HepG2 (cell line): ENCODE results near the gene CSNK1D. TPM values are rescaled to one million over a fixed set of nuclear protein-coding genes. Genes with fewer than 3 reads are reported as not detected.

Experiments
- ATAC-seq: fragments of 200-7000 bp; cut with Tn5 transposase; 3 replicates; pipeline ENCODE4 v1.9.1; 2020; ENCODE audit warnings: mild to moderate bottlenecking, moderate library complexity
- BruUV-seq: library from RNA; stranded (reverse); fragments of 400-500 nt; replicated peaks from 2 replicates; lab custom pipeline; 2021; lab: Mats Ljungman, UMichigan
- CTCF ChIA-PET: fragments of 300-600 bp; formaldehyde crosslinking; extraction: SDS; loops from one replicate; lab custom pipeline; 2021; ENCODE audit warnings: low total read pairs, inconsistent platforms, low intra/inter-chr PET ratio; lab: Yijun Ruan, JAX
- POLR2A ChIA-PET: fragments of 350-600 bp; sonication (Branson Sonifier 250); formaldehyde crosslinking; loops from one replicate; lab custom pipeline; 2020; ENCODE audit warnings: antibody characterized with exemption, inconsistent platforms; lab: Yijun Ruan, JAX
- DNase-seq: peaks from one replicate; pipeline ENCODE4 v3.0.0-alpha.2; 2015; ENCODE audit warnings: low spot score
- FAIRE-seq: peaks from 3 replicates; lab custom pipeline; 2011; peaks lifted over from hg19 to GRCh38; lab: Jason Lieb, UNC
- H2AFZ ChIP-seq: one replicate; pipeline ENCODE4 v1.6.1; 2011; ENCODE audit warnings: low read length, inconsistent platforms
- H3K27ac ChIP-seq: fragments of 300-600 bp; 3 replicates; pipeline ENCODE4 v1.8.0; 2011; ENCODE audit warnings: mixed run types, mild to moderate bottlenecking, mixed read lengths, low read length, inconsistent platforms; ENCODE audit not compliant: insufficient read depth; ENCODE audit errors: extremely low read length
- H3K27me3 ChIP-seq, 2 experiments: fragments of 200-600 bp in 1 of 2; 2 replicates in 1 of 2; 3 replicates in 1 of 2; pipeline versions ENCODE4 v1.6.0 to v1.8.0; 2011; ENCODE audit warnings: low read length in 2 of 2, mild to moderate bottlenecking in 2 of 2, moderate library complexity in 2 of 2, inconsistent platforms in 1 of 2; ENCODE audit not compliant: insufficient read depth in 2 of 2, control insufficient read depth in 1 of 2
- H3K36me3 ChIP-seq, 2 experiments: fragments of 200-600 bp in 1 of 2; replicated peaks in 1 of 2; 2 replicates in 1 of 2; 3 replicates in 1 of 2; pipeline versions ENCODE4 v1.5.1 to v1.8.0; 2011; ENCODE audit warnings: low read length in 2 of 2, inconsistent platforms in 1 of 2; ENCODE audit not compliant: insufficient read depth in 2 of 2, control insufficient read depth in 1 of 2
- H3K4me1 ChIP-seq: 2 replicates; pipeline ENCODE4 v1.5.1; 2012; ENCODE audit warnings: low read length, inconsistent platforms; ENCODE audit not compliant: insufficient read depth
- H3K4me2 ChIP-seq: 2 replicates; pipeline ENCODE4 v1.6.0; 2011; ENCODE audit warnings: low read depth, low read length, inconsistent platforms
- H3K4me3 ChIP-seq, 3 experiments: fragments of 200-600 bp in 1 of 3; sonication (generic), shearing (Covaris generic) in 1 of 3; replicated peaks in 1 of 3; 2 replicates each; pipeline ENCODE4 v1.5.1; 2011 to 2016; ENCODE audit warnings: low read length in 3 of 3, inconsistent platforms in 2 of 3, low read depth in 2 of 3, mild to moderate bottlenecking in 2 of 3, control low read depth in 1 of 3, mixed read lengths in 1 of 3; ENCODE audit not compliant: insufficient read depth in 1 of 3
- H3K79me2 ChIP-seq: one replicate; pipeline ENCODE4 v1.6.1; 2011; ENCODE audit warnings: low read length, inconsistent platforms; ENCODE audit not compliant: insufficient read depth
- H3K9ac ChIP-seq: 2 replicates; pipeline ENCODE4 v1.6.0; 2011; ENCODE audit warnings: mild to moderate bottlenecking, low read depth, low read length, inconsistent platforms; ENCODE audit not compliant: insufficient read depth
- H3K9me3 ChIP-seq: 2 replicates; pipeline ENCODE4 v1.5.1; 2012; ENCODE audit warnings: mild to moderate bottlenecking, low read length
- H4K20me1 ChIP-seq: 2 replicates; pipeline ENCODE4 v1.6.0; 2011; ENCODE audit warnings: inconsistent platforms, mild to moderate bottlenecking, low read length, moderate library complexity; ENCODE audit not compliant: insufficient read depth
- ARHGAP35 ChIP-seq: sonication (generic); formaldehyde crosslinking; IDR thresholded peaks from 2 replicates; pipeline ENCODE4 v1.9.0; 2022; ENCODE audit warnings: mild to moderate bottlenecking, inconsistent platforms, moderate library complexity, missing genetic modification reagents, borderline replicate concordance
- GABPA ChIP-seq, 2 experiments: IDR thresholded peaks; 2 replicates each; pipeline ENCODE4 v1.6.1; 2011 to 2016; ENCODE audit warnings: low read depth in 2 of 2, low read length in 1 of 2, missing biosample characterization in 1 of 2, missing genetic modification characterization in 1 of 2
- HNRNPL ChIP-seq: fragments of 200-400 bp; formaldehyde crosslinking; IDR thresholded peaks from 2 replicates; pipeline ENCODE4 v1.6.1; 2017; ENCODE audit warnings: mild to moderate bottlenecking, low read depth, low read length
- RCOR2 ChIP-seq: IDR thresholded peaks from 2 replicates; pipeline ENCODE4 v1.6.1; 2016; ENCODE audit warnings: missing biosample characterization, missing genetic modification reagents
- TGIF2 ChIP-seq: IDR thresholded peaks from 2 replicates; pipeline ENCODE4 v1.6.1; 2016; ENCODE audit warnings: control low read depth, missing compliant biosample characterization
- ZBTB33 ChIP-seq: sonication (generic); formaldehyde crosslinking; IDR thresholded peaks from 2 replicates; pipeline ENCODE4 v1.4.0; 2020; ENCODE audit warnings: missing genetic modification reagents
- ZMYM2 ChIP-seq: sonication (generic); formaldehyde crosslinking; IDR thresholded peaks from 2 replicates; pipeline ENCODE4 v1.8.0; 2022; ENCODE audit warnings: mild to moderate bottlenecking, missing genetic modification reagents
- ZNF235 ChIP-seq: sonication (generic); formaldehyde crosslinking; IDR thresholded peaks from 2 replicates; pipeline ENCODE4 v1.8.1; 2023; ENCODE audit warnings: mild to moderate bottlenecking, missing genetic modification reagents, borderline replicate concordance
- WGBS: methylation state at CpG from one replicate; pipeline ENCODE4 v1.1.6; 2017; ENCODE audit warnings: low lambda C conversion rate; 5-methylcytosine and 5-hydroxymethylcytosine counted together
- in situ Hi-C: cut with HindIII; loops from 2 replicates; pipeline ENCODE4 v1.10.0; 2017; ENCODE audit warnings: low pct_unique_long_range_greater_than_20kb; ENCODE audit not compliant: extremely low pct_ligation_motif_present
- intact Hi-C: fragments of 100-400 bp; cut with micrococcal nuclease; formaldehyde crosslinking; loops from one replicate; pipeline ENCODE4 v1.10.0; 2022; ENCODE audit not compliant: unreplicated experiment
- polyA plus RNA-seq, 8 experiments: library from polyadenylated mRNA; depleted of rRNA in 3 of 8; stranded (reverse) in 7 of 8; unstranded in 1 of 8; fragments of >200 nt; fragmentation: Illumina TruSeq in 4 of 8; extraction: Trizol in 4 of 8; gene quantifications; 2 replicates each; pipeline versions ENCODE4 v1.2.1 to v1.2.3, GENCODE V29; 2011 to 2016; ENCODE audit warnings: low read depth in 4 of 8, missing spikeins in 1 of 8, mixed read lengths in 1 of 8; ENCODE audit not compliant: insufficient read depth in 1 of 8
- total RNA-seq, 5 experiments: library from RNA; depleted of rRNA; stranded (reverse); fragments of >200 nt; fragmentation: Illumina TruSeq; extraction: Trizol; gene quantifications; 2 replicates each; pipeline ENCODE4 v1.2.3, GENCODE V29; 2016; ENCODE audit warnings: low read depth in 1 of 5
- TF ChIP-seq, protein P1 (sequence below): sonication (generic); formaldehyde crosslinking; IDR thresholded peaks from 2 replicates; pipeline ENCODE4 v1.8.1; 2023; ENCODE audit warnings: mild to moderate bottlenecking, moderate library complexity, missing genetic modification reagents
- TF ChIP-seq, protein P2 (sequence below): fragments of 450-650 bp; IDR thresholded peaks from 2 replicates; pipeline ENCODE4 v1.6.1; 2017

CSNK1D gene
- total and polyA plus RNA-seq, 2 of the 13 experiments (the other 11 are each of a cell fraction or from before 2014, with no cell fraction given): 31.5 to 128 TPM

DNA sequence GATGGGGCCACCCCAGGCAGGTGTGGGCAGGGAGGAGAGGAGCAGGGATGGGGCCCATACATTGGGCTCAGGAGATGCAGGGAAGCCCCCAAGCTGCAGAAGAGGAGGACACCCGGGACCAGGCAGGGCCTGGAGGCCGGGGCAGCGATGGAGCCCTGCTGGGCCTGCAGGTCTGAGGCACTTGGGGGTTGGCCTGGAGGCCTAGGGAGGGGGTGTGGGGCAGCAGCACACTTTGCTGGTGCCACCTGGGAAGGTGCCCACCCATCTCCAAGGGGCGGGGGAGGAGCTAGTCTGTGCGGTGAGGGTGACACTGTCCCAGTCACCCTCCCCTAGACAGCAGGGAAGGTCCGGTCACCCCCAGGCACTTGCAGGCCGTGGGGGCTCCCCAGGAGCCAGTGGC is 54.4 kb downstream of the CSNK1D start:
- Histone ChIP-seq H2AFZ (no peak overlapping the region), H3K27me3 (no peaks in the 10 kb centered on the region), H3K27ac (no peak overlapping the region), H3K79me2 (no peaks in the 10 kb centered on the region), H3K4me2 (no peak overlapping the region), H3K9me3 (no peaks in the 10 kb centered on the region), H3K9ac (no peak overlapping the region), H4K20me1 (no peaks in the 10 kb centered on the region), H3K36me3 (no peaks in the 10 kb centered on the region), H3K4me1 (peaks cover 74% of the 10 kb centered on the region), H3K4me3 (no peak overlapping the region)
- no peak for ATAC-seq
- in situ Hi-C loops: no loop called here
- no peak for FAIRE-seq
- 83% methylated on average over 4 of the region's 7 CpGs for WGBS
- intact Hi-C loops: no loop called here
- no peak for TF ChIP-seq RCOR2
- TF ChIP-seq, protein P1, sequence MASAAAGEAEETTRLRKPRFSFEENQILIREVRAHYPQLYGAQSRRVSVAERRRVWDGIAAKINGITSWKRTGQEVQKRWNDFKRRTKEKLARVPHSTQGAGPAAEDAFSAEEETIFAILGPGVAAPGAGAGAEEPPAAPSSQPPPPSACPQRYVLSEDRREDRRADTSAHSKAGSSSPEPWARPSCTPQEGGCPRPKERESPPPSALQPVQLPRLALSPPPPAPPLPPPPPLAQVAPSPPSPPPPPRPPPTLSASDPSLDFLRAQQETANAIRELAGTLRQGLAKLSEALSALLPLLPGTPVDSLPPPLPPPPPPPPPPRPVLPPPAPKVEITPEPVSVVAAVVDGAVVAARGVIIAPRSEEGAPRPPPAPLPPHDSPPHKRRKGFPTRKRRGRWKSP (CRISPR knock-in tag): no peak
- no peak for TF ChIP-seq GABPA (IDR thresholded peaks at IDR 0.05; ENCODE audit: low read depth, low read length)
- no peak for TF ChIP-seq GABPA (CRISPR knock-in tag; IDR thresholded peaks at IDR 0.05; ENCODE audit: low read depth)
- DNase-seq: no peak
- BruUV-seq: no TSS peak
- POLR2A ChIA-PET: interaction anchor here (0.9 to 11.8 kb wide), 3 partner anchors 7 to 74 kb away, joined by 3 to 117 read pairs (median 29); partner anchors contain the start of gene SLC16A3
- CTCF ChIA-PET: no interaction called here

DNA sequence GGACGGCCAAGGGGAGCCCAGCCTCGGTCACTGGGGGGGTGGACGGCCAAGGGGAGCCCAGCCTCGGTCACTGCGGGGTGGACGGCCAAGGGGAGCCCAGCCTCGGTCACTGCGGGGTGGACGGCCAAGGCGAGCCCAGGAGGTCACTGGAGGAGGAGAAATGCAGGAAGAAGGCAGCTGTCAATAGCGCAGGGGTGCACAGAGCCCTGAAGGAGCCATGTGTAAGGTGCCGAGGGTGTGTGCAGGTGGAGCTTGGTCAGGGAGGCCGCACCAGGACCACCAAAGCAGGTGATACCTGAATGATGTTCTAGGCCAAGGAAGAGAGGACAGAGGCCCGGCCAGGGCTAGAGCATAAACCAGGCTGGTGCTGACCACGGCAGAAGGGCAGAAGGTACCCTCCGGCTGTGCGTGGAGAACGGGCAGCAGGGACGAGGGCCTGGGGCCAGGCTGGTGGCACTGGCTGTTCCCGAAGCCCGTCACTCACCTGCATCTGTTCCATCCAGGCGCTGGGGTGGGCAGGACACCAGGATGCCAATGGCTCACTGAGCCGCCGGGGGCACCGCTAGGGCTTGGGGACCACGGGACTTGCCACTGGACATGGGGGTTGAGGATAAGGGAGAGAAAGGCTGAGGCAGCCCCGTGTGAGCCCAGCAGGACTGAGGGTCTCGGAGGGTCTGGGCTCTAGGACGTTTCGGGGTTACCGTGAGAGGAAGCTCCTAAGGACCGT is 55.0 kb downstream of the CSNK1D start:
- intact Hi-C loops (no loop called here), in situ Hi-C loops (no loop called here)
- Histone ChIP-seq H3K36me3 (no peaks in the 10 kb centered on the region), H3K4me1 (peaks cover 80% of the 10 kb centered on the region), H3K79me2 (no peaks in the 10 kb centered on the region), H3K27me3 (no peaks in the 10 kb centered on the region), H3K9ac (0 out of 2 replicates have a peak overlapping the region, but pooled peaks have one; percentile 10), H4K20me1 (no peaks in the 10 kb centered on the region), H3K9me3 (no peaks in the 10 kb centered on the region), H3K27ac (no peak overlapping the region), H2AFZ (no peak overlapping the region), H3K4me2 (no peak overlapping the region), H3K4me3 (no peak overlapping the region)
- ChIA-PET POLR2A (interaction anchor here (0.9 to 11.8 kb wide), 5 partner anchors 8 to 75 kb away, joined by 3 to 117 read pairs (median 29); partner anchors contain the start of gene SLC16A3), CTCF (no interaction called here)
- 91% methylated on average over 32 of the region's 32 CpGs for WGBS
- no peak for FAIRE-seq
- no TSS peak for BruUV-seq
- ATAC-seq: no peak
- no peak for DNase-seq
- TF ChIP-seq ZBTB33 (CRISPR knock-in tag) (peak; percentile 26; the same call in 1 of the 2 replicates), HNRNPL (no peak), TGIF2 (CRISPR knock-in tag) (no peak), ZNF235 (CRISPR knock-in tag) (0 out of 2 replicates have a peak, but pooled peaks have one; percentile 22), ARHGAP35 (CRISPR knock-in tag) (0 out of 2 replicates have a peak, but pooled peaks have one; percentile 10), ZMYM2 (CRISPR knock-in tag) (no peak)
- TF ChIP-seq, protein P2, sequence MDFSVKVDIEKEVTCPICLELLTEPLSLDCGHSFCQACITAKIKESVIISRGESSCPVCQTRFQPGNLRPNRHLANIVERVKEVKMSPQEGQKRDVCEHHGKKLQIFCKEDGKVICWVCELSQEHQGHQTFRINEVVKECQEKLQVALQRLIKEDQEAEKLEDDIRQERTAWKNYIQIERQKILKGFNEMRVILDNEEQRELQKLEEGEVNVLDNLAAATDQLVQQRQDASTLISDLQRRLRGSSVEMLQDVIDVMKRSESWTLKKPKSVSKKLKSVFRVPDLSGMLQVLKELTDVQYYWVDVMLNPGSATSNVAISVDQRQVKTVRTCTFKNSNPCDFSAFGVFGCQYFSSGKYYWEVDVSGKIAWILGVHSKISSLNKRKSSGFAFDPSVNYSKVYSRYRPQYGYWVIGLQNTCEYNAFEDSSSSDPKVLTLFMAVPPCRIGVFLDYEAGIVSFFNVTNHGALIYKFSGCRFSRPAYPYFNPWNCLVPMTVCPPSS: no peak
